Right lobe of liver (tissue), 6 donors: ENCODE results near the gene MPZL1. TPM values are rescaled to one million over a fixed set of nuclear protein-coding genes. Genes with fewer than 3 reads are reported as not detected.

ENCODE experiments used
- ATAC-seq, 4 donors: fragments of 200-7000 bp; cut with Tn5 transposase; one replicate each; pipeline ENCODE4 v1.9.1; 2020; ENCODE audit warnings: mild to moderate bottlenecking in 4 of 4, moderate library complexity in 4 of 4
- DNase-seq, 3 donors: peaks; one replicate each; pipeline ENCODE4 v3.0.0-alpha.2; 2020
- H3K27ac ChIP-seq, 3 donors: fragments of 200-600 bp; one replicate each; pipeline ENCODE4 v1.8.0; 2022
- H3K27me3 ChIP-seq, 2 donors: fragments of 200-600 bp; one replicate each; pipeline ENCODE4 v1.8.0; 2022
- H3K36me3 ChIP-seq, 4 donors: fragments of 200-600 bp; sonication (generic) in 1 of 4; one replicate each; pipeline versions ENCODE4 v1.5.1 to v1.8.0; 2017 to 2022; ENCODE audit warnings: control low read depth in 1 of 4
- H3K4me1 ChIP-seq, 4 donors: fragments of 200-600 bp; sonication (generic) in 1 of 4; one replicate each; pipeline versions ENCODE4 v1.5.1 to v1.8.0; 2017 to 2022; ENCODE audit warnings: control low read depth in 1 of 4
- H3K4me3 ChIP-seq, 3 donors: fragments of 200-600 bp; one replicate each; pipeline ENCODE4 v1.8.0; 2022
- H3K9me3 ChIP-seq, 4 donors: fragments of 200-600 bp; sonication (generic) in 1 of 4; one replicate each; pipeline versions ENCODE4 v1.5.1 to v1.8.0; 2017 to 2022; ENCODE audit warnings: control low read depth in 1 of 4
- CTCF ChIP-seq, 4 donors: fragments of 200-600 bp in 3 of 4; fragments of 450-650 bp in 1 of 4; IDR thresholded peaks; one replicate each; pipeline versions ENCODE4 v1.5.1 to v1.8.0; 2016 to 2022; ENCODE audit warnings: antibody characterized with exemption in 4 of 4, mild to moderate bottlenecking in 2 of 4
- POLR2A ChIP-seq: fragments of 450-650 bp; IDR thresholded peaks from one replicate; pipeline ENCODE4 v1.6.1; 2017; ENCODE audit warnings: antibody characterized with exemption, mild to moderate bottlenecking
- WGBS: methylation state at CpG from one replicate; pipeline ENCODE4 v1.1.6; 2018; ENCODE audit warnings: low coverage, low lambda C conversion rate; ENCODE audit not compliant: insufficient coverage; ENCODE audit errors: missing lambda C conversion rate; 5-methylcytosine and 5-hydroxymethylcytosine counted together
- intact Hi-C, 2 donors: fragments of 100-400 bp; cut with DNase I; formaldehyde crosslinking; loops; one replicate each; pipeline versions ENCODE4 v1.11.2 to v1.14.1; 2022
- total RNA-seq, 6 experiments: library from RNA; depleted of rRNA in 2 of 6; stranded (reverse); fragments of >200 nt in 2 of 6; fragmentation: NEBNext Ultra II Directional in 3 of 6; extraction: Animal tissue kit (Norgen Biotek cat#: 25700) in 3 of 6; gene quantifications; one replicate each; pipeline versions ENCODE4 v1.1.0 to v1.2.4, GENCODE V29; 2016 to 2023
- donor health status: DM: no; HTN: yes; CAD: no.
- donor health status: DM: no; HTN: no; CAD: no.
- donor health status: DM: no; HTN: no; CAD: no.
- donor health status: DM: no; HTN: yes; CAD: no.
- donor health status: DM: no; HTN: yes; CAD: no.

Gene MPZL1
- total RNA-seq, 6 experiments from 2014 or later = 15.7 to 43.3 (median 18.9) TPM

DNA sequence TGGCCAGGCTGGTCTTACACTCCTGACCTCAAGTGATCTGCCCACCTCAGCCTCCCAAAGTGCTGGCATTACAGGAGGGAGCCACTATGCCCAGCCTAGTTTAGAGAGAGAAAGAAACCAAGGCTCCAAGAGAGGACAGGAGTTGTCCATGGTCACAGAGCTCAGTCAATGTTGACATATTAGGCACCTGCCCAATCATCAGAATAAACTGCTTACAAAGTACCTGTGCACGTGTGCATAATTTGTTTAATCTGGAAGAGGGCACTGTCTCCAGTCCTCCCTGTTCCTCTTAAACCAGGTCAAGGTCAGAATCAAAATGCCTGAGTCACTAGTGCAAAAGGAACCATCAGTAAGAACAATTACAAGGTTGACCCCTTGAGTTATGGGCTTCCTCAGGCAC, 20.3 kb upstream of the MPZL1 start:
- intact Hi-C loops = no loop called here
- Histone ChIP-seq H3K4me3 (no peak overlapping the region), H3K36me3 (peaks cover 0 to 2% (median 0%) of the 10 kb centered on the region in 4 donors), H3K27ac (no peak overlapping the region), H3K27me3 (no peaks in the 10 kb centered on the region), H3K4me1 (peaks cover 0 to 10% (median 0%) of the 10 kb centered on the region in 4 donors), H3K9me3 (no peaks in the 10 kb centered on the region)
- TF ChIP-seq POLR2A = no peak
- TF ChIP-seq CTCF (IDR thresholded peaks at IDR 0.05) = no peak
- 17% methylated on average over 1 of the region's 1 CpG for WGBS
- DNase-seq (no peak), ATAC-seq (peak in 3 of 4 donors; percentile 43 to 87 (median 59))

- Histone ChIP-seq H3K4me1 (peaks cover 0 to 10% (median 0%) of the 10 kb centered on the region in 4 donors), H3K27ac (no peak overlapping the region), H3K9me3 (no peaks in the 10 kb centered on the region), H3K36me3 (no peaks in the 10 kb centered on the region), H3K4me3 (no peak overlapping the region), H3K27me3 (no peaks in the 10 kb centered on the region)
- WGBS = no CpG with 5 or more reads among the region's 1 CpG
- DNase-seq (no peak), ATAC-seq (no peak)
- intact Hi-C loops = no loop called here
- TF ChIP-seq POLR2A (no peak), CTCF (IDR thresholded peaks at IDR 0.05) (no peak)
Measured at GRCh38 chr1:167703557-167703956, 18.2 kb upstream of the MPZL1 start.

- no peaks in the 10 kb centered on the region for H3K27me3 ChIP-seq
- no peaks in the 10 kb centered on the region for H3K36me3 ChIP-seq
- intact Hi-C loops = no loop called here
- peaks cover 0 to 10% (median 0%) of the 10 kb centered on the region in 4 donors for H3K4me1 ChIP-seq
- H3K27ac ChIP-seq = no peak overlapping the region
- ATAC-seq (no peak), DNase-seq (no peak)
- WGBS = no CpG with 5 or more reads among the region's 2 CpGs
- no peak for TF ChIP-seq POLR2A
- no peak for TF ChIP-seq CTCF (IDR thresholded peaks at IDR 0.05)
- no peaks in the 10 kb centered on the region for H3K9me3 ChIP-seq
- H3K4me3 ChIP-seq = no peak overlapping the region
Measured at GRCh38 chr1:167704715-167705114, 17.1 kb upstream of the MPZL1 start.

DNA sequence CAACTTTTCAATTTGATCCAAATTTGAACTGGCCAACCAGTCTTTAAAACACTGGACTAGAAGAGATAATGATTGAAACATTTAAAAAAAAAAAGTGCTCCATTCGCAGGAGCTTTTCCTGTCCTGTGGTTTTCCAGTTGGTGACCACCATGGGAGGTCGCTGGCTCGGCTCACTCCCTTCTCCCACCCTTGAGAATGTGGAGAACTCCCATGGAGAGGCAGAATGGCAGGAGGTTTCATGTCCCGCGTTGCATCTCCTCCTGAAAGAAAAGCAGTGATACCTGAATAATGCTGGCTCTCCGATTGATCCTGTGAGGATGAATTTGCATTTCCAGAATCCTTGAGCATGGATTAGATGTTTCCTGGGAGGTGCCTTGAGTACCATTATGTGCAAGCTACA, 16.5 kb upstream of the MPZL1 start:
- intact Hi-C loops = no loop called here
- ATAC-seq (no peak), DNase-seq (no peak)
- no peak overlapping the region for H3K4me3 ChIP-seq
- H3K4me1 ChIP-seq = peaks cover 0 to 10% (median 0%) of the 10 kb centered on the region in 4 donors
- WGBS = 22% methylated on average over 2 of the region's 6 CpGs
- H3K36me3 ChIP-seq = no peaks in the 10 kb centered on the region
- no peaks in the 10 kb centered on the region for H3K27me3 ChIP-seq
- no peak overlapping the region for H3K27ac ChIP-seq
- no peaks in the 10 kb centered on the region for H3K9me3 ChIP-seq
- no peak for TF ChIP-seq CTCF (IDR thresholded peaks at IDR 0.05)
- no peak for TF ChIP-seq POLR2A

GRCh38 chr1:167706363-167706762, 15.4 kb upstream of the MPZL1 start:
- Histone ChIP-seq H3K4me3 (no peak overlapping the region), H3K36me3 (no peaks in the 10 kb centered on the region), H3K4me1 (peaks cover 0 to 4% (median 0%) of the 10 kb centered on the region in 4 donors), H3K27me3 (no peaks in the 10 kb centered on the region), H3K27ac (no peak overlapping the region), H3K9me3 (no peaks in the 10 kb centered on the region)
- ATAC-seq (no peak), DNase-seq (no peak)
- TF ChIP-seq POLR2A (no peak), CTCF (IDR thresholded peaks at IDR 0.05) (no peak)
- intact Hi-C loops = no loop called here
- 83% methylated on average over 2 of the region's 2 CpGs for WGBS
